ENCODE results near the gene MED12L. TPM values are rescaled to one million over a fixed set of nuclear protein-coding genes. Genes with fewer than 3 reads are reported as not detected.
A peak's percentile ranks its signal among the peaks of the same experiment; 100 is the strongest.

The MED12L gene
- total RNA-seq, 4 donors from 2014 or later: 0.08 to 1.5 (median 0.19) TPM

- H3K9me3 ChIP-seq: no peaks in the 10 kb centered on the region
- no peak for TF ChIP-seq POLR2A (IDR thresholded peaks at IDR 0.05)
- TF ChIP-seq CTCF (IDR thresholded peaks at IDR 0.05): no peak
- intact Hi-C loops (cut with DNase I): no loop called here
- peaks cover 0 to 7% (median 0%) of the 10 kb centered on the region in 3 donors for H3K4me1 ChIP-seq
- no peak overlapping the region for H3K4me3 ChIP-seq
- peak overlapping the region in 1 of 4 donors; percentile 39 for H3K27ac ChIP-seq
- H3K27me3 ChIP-seq: peaks cover 0 to 10% (median 0%) of the 10 kb centered on the region in 4 donors
- 81 to 85% methylated on average over 3 of the region's 3 CpGs for WGBS, 2 donors
- H3K36me3 ChIP-seq: no peaks in the 10 kb centered on the region
- no peak for DNase-seq
These were observed 131.5 kb downstream of the MED12L start for GRCh38 chr3:151216641-151217607.

- no peak overlapping the region for H3K27ac ChIP-seq
- no peaks in the 10 kb centered on the region for H3K9me3 ChIP-seq
- peaks cover 0 to 7% (median 0%) of the 10 kb centered on the region in 3 donors for H3K4me1 ChIP-seq
- peaks cover 0 to 10% (median 0%) of the 10 kb centered on the region in 4 donors for H3K27me3 ChIP-seq
- TF ChIP-seq CTCF (IDR thresholded peaks at IDR 0.05): no peak
- TF ChIP-seq POLR2A (IDR thresholded peaks at IDR 0.05): no peak
- WGBS, 2 donors: 39 to 52% methylated on average over 1 of the region's 1 CpG
- intact Hi-C loops (cut with DNase I): no loop called here
- no peaks in the 10 kb centered on the region for H3K36me3 ChIP-seq
- DNase-seq: no peak
- no peak overlapping the region for H3K4me3 ChIP-seq
These were observed 132.7 kb downstream of the MED12L start for GRCh38 chr3:151218136-151218535.

GRCh38 chr3:151219056-151219455, 133.6 kb downstream of the MED12L start:
- WGBS, 2 donors: 6 to 27% methylated on average over 1 of the region's 1 CpG
- intact Hi-C loops (cut with DNase I): no loop called here
- no peaks in the 10 kb centered on the region for H3K36me3 ChIP-seq
- DNase-seq: no peak
- no peak for TF ChIP-seq CTCF (IDR thresholded peaks at IDR 0.05)
- TF ChIP-seq POLR2A (IDR thresholded peaks at IDR 0.05): no peak
- peaks cover 0 to 7% (median 0%) of the 10 kb centered on the region in 3 donors for H3K4me1 ChIP-seq
- no peak overlapping the region for H3K4me3 ChIP-seq
- H3K9me3 ChIP-seq: no peaks in the 10 kb centered on the region
- H3K27me3 ChIP-seq: peaks cover 0 to 10% (median 0%) of the 10 kb centered on the region in 4 donors
- no peak overlapping the region for H3K27ac ChIP-seq

- Histone ChIP-seq H3K27me3 (peaks cover 0 to 7% (median 0%) of the 10 kb centered on the region in 4 donors), H3K4me1 (peaks cover 14 to 33% (median 15%) of the 10 kb centered on the region in 3 donors), H3K9me3 (no peaks in the 10 kb centered on the region), H3K4me3 (no peak overlapping the region), H3K27ac (no peak overlapping the region), H3K36me3 (no peaks in the 10 kb centered on the region)
- 87 to 90% methylated on average over 4 of the region's 4 CpGs for WGBS, 2 donors
- TF ChIP-seq CTCF (IDR thresholded peaks at IDR 0.05) (no peak), POLR2A (IDR thresholded peaks at IDR 0.05) (no peak)
- intact Hi-C loops (cut with DNase I): no loop called here
- DNase-seq: no peak
These were observed 138.9 kb downstream of the MED12L start for GRCh38 chr3:151224268-151224866.

Measured in esophagus squamous epithelium (tissue), 5 donors.